GF-D8 (cell line): ENCODE results near the gene CDC26.
"Not testable (repeated sequence)": the region's sequence is repeated elsewhere in the genome, so short reads cannot be mapped to it uniquely, and the experiment has no call there.

Experiments used
- DNase-seq: peaks from one replicate; lab custom pipeline; 2025; lab: John Stamatoyannopoulos, UW

Gene CDC26

GRCh38 chr9:113293285-113293878, 18.0 kb upstream of the CDC26 start:
- no peak for DNase-seq

GRCh38 chr9:113290052-113290607, 14.8 kb upstream of the CDC26 start:
- no peak for DNase-seq

GRCh38 chr9:113289091-113289490, 13.7 kb upstream of the CDC26 start:
- no peak for DNase-seq

GRCh38 chr9:113281356-113281755, 6.0 kb upstream of the CDC26 start:
- no peak for DNase-seq

GRCh38 chr9:113278840-113279239, 3.5 kb upstream of the CDC26 start:
- DNase-seq, result no peak

GRCh38 chr9:113274474-113275156, 757 bp downstream of the CDC26 start:
- DNase-seq, result peak; percentile 12

GRCh38 chr9:113269871-113270270, 5.5 kb downstream of the CDC26 start:
- no peak for DNase-seq

GRCh38 chr9:113269355-113269754, 6.0 kb downstream of the CDC26 start:
- no peak for DNase-seq

GRCh38 chr9:113267911-113268566, 7.3 kb downstream of the CDC26 start:
- no peak for DNase-seq

GRCh38 chr9:113266174-113266573, 9.2 kb downstream of the CDC26 start:
- no peak for DNase-seq

GRCh38 chr9:113261917-113262671, 13.3 kb downstream of the CDC26 start:
- no peak for DNase-seq

- no peak for DNase-seq
Measured at GRCh38 chr9:113258282-113258681, 17.1 kb downstream of the CDC26 start.

- DNase-seq, result no peak
Measured at GRCh38 chr9:113257863-113258262, 17.5 kb downstream of the CDC26 start.

GRCh38 chr9:113255438-113255837, 19.9 kb downstream of the CDC26 start:
- DNase-seq, result peak; percentile 83

GRCh38 chr9:113254991-113255390, 20.4 kb downstream of the CDC26 start:
- no peak for DNase-seq

- no peak for DNase-seq
Measured at GRCh38 chr9:113250807-113251206, 24.6 kb downstream of the CDC26 start.

GRCh38 chr9:113249661-113250060, 25.7 kb downstream of the CDC26 start:
- not testable (repeated sequence) for DNase-seq

GRCh38 chr9:113247640-113248039, 27.7 kb downstream of the CDC26 start:
- DNase-seq, result no peak

GRCh38 chr9:113246928-113247327, 28.4 kb downstream of the CDC26 start:
- no peak for DNase-seq

- no peak for DNase-seq
Measured at GRCh38 chr9:113245894-113246293, 29.5 kb downstream of the CDC26 start.

GRCh38 chr9:113244556-113244955, 30.8 kb downstream of the CDC26 start:
- DNase-seq, result no peak

- no peak for DNase-seq
Measured at GRCh38 chr9:113241161-113241560, 34.2 kb downstream of the CDC26 start.
